ENCODE results near the gene TMEM126A. TPM values are rescaled to one million over a fixed set of nuclear protein-coding genes. Genes with fewer than 3 reads are reported as not detected.

The TMEM126A gene
- total and polyA plus RNA-seq, 12 donors, result 16.4 to 62.6 (median 39.5) TPM

DNA sequence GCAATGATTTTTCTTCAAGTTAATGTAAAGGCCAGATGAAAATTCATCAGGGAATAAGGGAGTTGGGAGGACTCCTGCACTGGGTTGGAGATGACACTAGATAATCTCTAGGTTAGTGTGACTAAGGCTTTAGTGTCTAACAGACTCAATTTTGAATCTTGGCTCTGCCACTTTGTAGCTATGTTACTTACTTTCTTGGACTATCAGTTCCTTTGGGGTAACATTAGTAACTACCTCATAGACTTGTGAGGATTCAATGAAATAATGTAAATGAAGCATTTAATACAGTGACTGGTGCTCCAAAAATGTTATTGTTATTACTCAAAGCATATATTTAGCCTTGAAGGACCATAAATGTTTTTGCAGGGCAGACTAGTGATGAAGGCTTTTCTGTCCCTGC is 47.8 kb downstream of the TMEM126A start:
- no peak for DNase-seq
- TF ChIP-seq, protein P1, sequence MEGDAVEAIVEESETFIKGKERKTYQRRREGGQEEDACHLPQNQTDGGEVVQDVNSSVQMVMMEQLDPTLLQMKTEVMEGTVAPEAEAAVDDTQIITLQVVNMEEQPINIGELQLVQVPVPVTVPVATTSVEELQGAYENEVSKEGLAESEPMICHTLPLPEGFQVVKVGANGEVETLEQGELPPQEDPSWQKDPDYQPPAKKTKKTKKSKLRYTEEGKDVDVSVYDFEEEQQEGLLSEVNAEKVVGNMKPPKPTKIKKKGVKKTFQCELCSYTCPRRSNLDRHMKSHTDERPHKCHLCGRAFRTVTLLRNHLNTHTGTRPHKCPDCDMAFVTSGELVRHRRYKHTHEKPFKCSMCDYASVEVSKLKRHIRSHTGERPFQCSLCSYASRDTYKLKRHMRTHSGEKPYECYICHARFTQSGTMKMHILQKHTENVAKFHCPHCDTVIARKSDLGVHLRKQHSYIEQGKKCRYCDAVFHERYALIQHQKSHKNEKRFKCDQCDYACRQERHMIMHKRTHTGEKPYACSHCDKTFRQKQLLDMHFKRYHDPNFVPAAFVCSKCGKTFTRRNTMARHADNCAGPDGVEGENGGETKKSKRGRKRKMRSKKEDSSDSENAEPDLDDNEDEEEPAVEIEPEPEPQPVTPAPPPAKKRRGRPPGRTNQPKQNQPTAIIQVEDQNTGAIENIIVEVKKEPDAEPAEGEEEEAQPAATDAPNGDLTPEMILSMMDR (IDR thresholded peaks at IDR 0.05), result no peak
- no peak for TF ChIP-seq POLR2A (IDR thresholded peaks at IDR 0.05)
- no peak overlapping the region for H3K27ac ChIP-seq
- H3K27me3 ChIP-seq, result no peaks in the 10 kb centered on the region
- intact Hi-C loops (cut with DNase I), result loop anchor here in 1 of 2 donors (10.0 kb wide), 1 partner anchor 119 kb away; the partner anchor contains the start of gene SYTL2
- no peaks in the 10 kb centered on the region for H3K4me1 ChIP-seq (replicated peaks in 1 of 2)
- H3K4me3 ChIP-seq, result no peak overlapping the region
- H3K36me3 ChIP-seq (replicated peaks in 1 of 2), result no peaks in the 10 kb centered on the region
- no peaks in the 10 kb centered on the region for H3K9me3 ChIP-seq (replicated peaks in 1 of 3)

DNA sequence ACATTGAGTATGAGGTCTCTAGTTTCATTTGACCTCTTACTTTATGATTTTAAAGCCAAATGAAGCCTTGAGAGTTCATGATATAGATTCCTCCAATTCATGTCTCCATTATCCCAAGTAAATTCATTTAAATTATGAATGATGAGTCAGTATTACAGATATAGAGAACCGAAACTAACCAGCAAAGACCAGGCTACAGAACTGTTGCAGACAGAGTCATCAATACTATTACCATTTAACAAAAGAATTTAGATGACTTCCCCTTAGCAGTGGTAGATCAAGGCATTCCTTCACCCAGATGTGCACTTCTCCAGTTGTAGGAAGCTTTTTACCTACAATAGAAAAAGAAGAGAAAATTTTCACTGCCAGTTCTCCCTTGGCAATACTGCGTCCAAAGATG is 50.0 kb downstream of the TMEM126A start:
- no peak for TF ChIP-seq POLR2A (IDR thresholded peaks at IDR 0.05)
- Histone ChIP-seq H3K4me1 (replicated peaks in 1 of 2) (no peaks in the 10 kb centered on the region), H3K36me3 (replicated peaks in 1 of 2) (no peaks in the 10 kb centered on the region), H3K4me3 (no peak overlapping the region), H3K27me3 (no peaks in the 10 kb centered on the region), H3K27ac (no peak overlapping the region), H3K9me3 (replicated peaks in 1 of 3) (no peaks in the 10 kb centered on the region)
- intact Hi-C loops (cut with DNase I), result loop anchor here in 1 of 2 donors (10.0 kb wide), 1 partner anchor 117 kb away; the partner anchor contains the start of gene SYTL2
- DNase-seq, result no peak
- WGBS, 4 donors, result 90 to 98% (median 95%) methylated on average over 2 of the region's 2 CpGs

DNA sequence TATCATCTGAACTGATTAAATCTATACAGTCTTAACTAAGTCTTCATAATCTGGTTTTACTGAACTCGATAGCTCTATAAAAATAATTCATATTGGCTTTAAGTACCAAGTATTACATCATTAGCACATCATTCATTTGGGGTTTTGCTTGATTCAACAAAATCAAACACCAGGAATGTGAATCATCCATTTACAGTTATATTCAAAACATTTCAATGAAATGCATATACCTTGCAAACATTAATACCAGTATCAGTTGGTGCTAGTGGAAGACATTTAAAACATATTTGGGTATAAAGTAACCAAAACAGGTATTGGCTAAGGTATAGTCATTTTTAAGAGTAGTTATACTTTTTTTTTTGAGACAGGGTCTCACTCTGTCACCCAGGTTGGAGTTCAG is 50.4 kb downstream of the TMEM126A start:
- no peak for TF ChIP-seq POLR2A (IDR thresholded peaks at IDR 0.05)
- TF ChIP-seq, protein P1 (IDR thresholded peaks at IDR 0.05), result no peak
- intact Hi-C loops (cut with DNase I), result loop anchor here in 1 of 2 donors (10.0 kb wide), 1 partner anchor 117 kb away; the partner anchor contains the start of gene SYTL2
- Histone ChIP-seq H3K9me3 (replicated peaks in 1 of 3) (no peaks in the 10 kb centered on the region), H3K36me3 (replicated peaks in 1 of 2) (no peaks in the 10 kb centered on the region), H3K4me3 (no peak overlapping the region), H3K27me3 (no peaks in the 10 kb centered on the region), H3K27ac (no peak overlapping the region), H3K4me1 (replicated peaks in 1 of 2) (no peaks in the 10 kb centered on the region)
- 80 to 95% (median 86%) methylated on average over 1 of the region's 1 CpG for WGBS, 4 donors
- no peak for DNase-seq

DNA sequence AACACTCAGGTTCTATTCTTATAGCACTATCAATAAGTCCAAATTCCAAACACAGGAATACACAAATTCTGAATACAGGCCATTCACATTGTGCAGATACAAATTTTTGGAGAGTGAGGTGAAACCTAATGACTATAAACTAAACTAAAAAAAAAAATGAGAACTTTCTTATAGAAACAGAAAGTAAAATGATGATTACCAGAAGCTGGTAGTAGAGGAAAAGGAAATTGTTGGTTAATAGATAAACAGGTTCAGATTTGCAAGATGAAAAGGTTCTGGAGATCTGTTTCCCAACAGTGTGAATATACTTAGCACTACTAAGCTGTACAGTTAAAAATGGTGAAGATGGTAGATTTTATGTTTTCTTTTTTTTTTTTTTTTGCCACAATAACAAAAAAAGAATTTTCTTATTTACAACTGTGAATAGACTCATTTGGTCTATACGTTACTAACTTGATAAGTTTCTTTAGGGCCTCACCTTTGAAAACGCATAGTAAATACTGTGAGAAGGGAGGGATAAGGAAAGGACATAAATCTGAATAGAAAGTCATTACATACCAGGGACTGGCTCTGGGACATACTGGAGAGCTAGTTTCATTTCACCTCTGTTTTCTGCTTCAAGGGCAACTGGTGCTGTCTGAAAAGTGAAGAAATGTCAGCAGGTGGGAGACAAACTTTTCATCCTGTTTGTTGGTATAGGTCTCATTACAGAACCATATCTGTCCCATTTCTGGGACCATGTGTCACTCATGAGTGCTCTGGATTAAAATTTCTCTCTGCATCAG is 52.4 kb downstream of the TMEM126A start:
- no peak for DNase-seq
- Histone ChIP-seq H3K36me3 (replicated peaks in 1 of 2) (no peaks in the 10 kb centered on the region), H3K4me1 (replicated peaks in 1 of 2) (no peaks in the 10 kb centered on the region), H3K4me3 (no peak overlapping the region), H3K27me3 (no peaks in the 10 kb centered on the region), H3K27ac (no peak overlapping the region), H3K9me3 (replicated peaks in 1 of 3) (no peaks in the 10 kb centered on the region)
- 77 to 92% (median 81%) methylated on average over 2 of the region's 2 CpGs for WGBS, 4 donors
- intact Hi-C loops (cut with DNase I), result loop anchor here in 1 of 2 donors (10.0 kb wide), 1 partner anchor 115 kb away; the partner anchor contains the start of gene SYTL2
- TF ChIP-seq POLR2A (IDR thresholded peaks at IDR 0.05), result no peak
- TF ChIP-seq, protein P1 (IDR thresholded peaks at IDR 0.05), result no peak

Measured in adrenal gland (tissue), 12 donors.